ENCODE results near the gene PIP5K1C.

The PIP5K1C gene

GRCh38 chr19:3606174-3606689 lies 94.0 kb downstream of the PIP5K1C start:
- H3K36me3 Mint-ChIP-seq (ENCODE audit: low read depth) = peaks cover 5% of the 10 kb centered on the region
- H3K4me3 Mint-ChIP-seq = no peak overlapping the region
- H3K9me3 Mint-ChIP-seq = no peaks in the 10 kb centered on the region
- no peak for TF ChIP-seq CTCF (IDR thresholded peaks at IDR 0.05; ENCODE audit: unreplicated experiment in 3 of 3)
- H3K4me1 Mint-ChIP-seq = peaks cover 8% of the 10 kb centered on the region
- H3K27ac Mint-ChIP-seq = no peak overlapping the region
- peaks cover 13% of the 10 kb centered on the region for H3K27me3 Mint-ChIP-seq (ENCODE audit: low read depth)

GRCh38 chr19:3605770-3606169 lies 94.5 kb downstream of the PIP5K1C start:
- H3K4me1 Mint-ChIP-seq = peaks cover 8% of the 10 kb centered on the region
- peaks cover 13% of the 10 kb centered on the region for H3K27me3 Mint-ChIP-seq (ENCODE audit: low read depth)
- H3K27ac Mint-ChIP-seq = no peak overlapping the region
- H3K36me3 Mint-ChIP-seq (ENCODE audit: low read depth) = peaks cover 5% of the 10 kb centered on the region
- H3K9me3 Mint-ChIP-seq = no peaks in the 10 kb centered on the region
- no peak for TF ChIP-seq CTCF (IDR thresholded peaks at IDR 0.05; ENCODE audit: unreplicated experiment in 3 of 3)
- H3K4me3 Mint-ChIP-seq = no peak overlapping the region

GRCh38 chr19:3605361-3605760 lies 94.9 kb downstream of the PIP5K1C start:
- Mint-ChIP-seq H3K4me3 (no peak overlapping the region), H3K4me1 (peaks cover 8% of the 10 kb centered on the region), H3K27me3 (ENCODE audit: low read depth) (peaks cover 13% of the 10 kb centered on the region), H3K36me3 (ENCODE audit: low read depth) (peaks cover under 1% of the 10 kb centered on the region), H3K9me3 (no peaks in the 10 kb centered on the region), H3K27ac (no peak overlapping the region)
- no peak for TF ChIP-seq CTCF (IDR thresholded peaks at IDR 0.05; ENCODE audit: unreplicated experiment in 3 of 3)

- no peak for TF ChIP-seq CTCF (IDR thresholded peaks at IDR 0.05; ENCODE audit: unreplicated experiment in 3 of 3)
Observed at GRCh38 chr19:3604987-3605343, 95.3 kb downstream of the PIP5K1C start.

GRCh38 chr19:3604227-3604986 lies 95.9 kb downstream of the PIP5K1C start:
- no peaks in the 10 kb centered on the region for H3K36me3 Mint-ChIP-seq (ENCODE audit: low read depth)
- H3K27ac Mint-ChIP-seq = no peak overlapping the region
- no peak overlapping the region for H3K4me3 Mint-ChIP-seq
- H3K4me1 Mint-ChIP-seq = peaks cover 8% of the 10 kb centered on the region
- H3K27me3 Mint-ChIP-seq (ENCODE audit: low read depth) = peaks cover 13% of the 10 kb centered on the region
- TF ChIP-seq CTCF (IDR thresholded peaks at IDR 0.05; ENCODE audit: unreplicated experiment in 3 of 3) = no peak
- H3K9me3 Mint-ChIP-seq = no peaks in the 10 kb centered on the region

More at GRCh38 chr19:3604987-3605343, 95.3 kb downstream of the PIP5K1C start:
- Mint-ChIP-seq H3K4me3 (no peak overlapping the region), H3K27me3 (ENCODE audit: low read depth) (peaks cover 13% of the 10 kb centered on the region), H3K27ac (no peak overlapping the region), H3K4me1 (peaks cover 8% of the 10 kb centered on the region), H3K9me3 (no peaks in the 10 kb centered on the region), H3K36me3 (ENCODE audit: low read depth) (no peaks in the 10 kb centered on the region)
